GM23338 (cell line): Measurements from ENCODE around the gene STPG4. TPM values are rescaled to one million over a fixed set of nuclear protein-coding genes. Genes with fewer than 3 reads are reported as not detected.

Experiments used
- ATAC-seq: fragments of 200-7000 bp; cut with Tn5 transposase; 3 replicates; pipeline ENCODE4 v1.9.1; 2020
- DNase-seq: peaks from one replicate; pipeline ENCODE4 v3.0.0-alpha.2; 2015; ENCODE audit warnings: low spot score
- H2AFZ ChIP-seq: fragments of 200-600 bp; sonication (generic); 2 replicates; pipeline ENCODE4 v1.8.0; 2016; ENCODE audit warnings: antibody characterized with exemption, mild to moderate bottlenecking, moderate library complexity
- H3F3A ChIP-seq: fragments of 200-600 bp; sonication (generic); replicated peaks from 2 replicates; pipeline ENCODE4 v1.8.0; 2017; ENCODE audit warnings: antibody characterized with exemption, mixed run types, low read depth
- H3K27ac ChIP-seq: fragments of 200-600 bp; sonication (generic); 2 replicates; pipeline ENCODE4 v1.6.1; 2016; ENCODE audit warnings: low read depth
- H3K27me3 ChIP-seq: fragments of 200-600 bp; sonication (generic); 2 replicates; pipeline ENCODE4 v1.8.0; 2016; ENCODE audit warnings: mild to moderate bottlenecking, mixed run types, moderate library complexity; ENCODE audit not compliant: insufficient read depth
- H3K36me3 ChIP-seq: fragments of 200-600 bp; sonication (generic); 2 replicates; pipeline ENCODE4 v1.8.0; 2016; ENCODE audit warnings: mild to moderate bottlenecking; ENCODE audit not compliant: insufficient read depth
- H3K4me1 ChIP-seq: fragments of 200-600 bp; sonication (generic); 2 replicates; pipeline ENCODE4 v1.8.0; 2016; ENCODE audit warnings: mild to moderate bottlenecking, moderate library complexity; ENCODE audit not compliant: insufficient read depth
- H3K4me2 ChIP-seq: fragments of 200-600 bp; sonication (generic); 2 replicates; pipeline ENCODE4 v1.7.1; 2017; ENCODE audit warnings: mixed run types
- H3K4me3 ChIP-seq: fragments of 200-600 bp; sonication (generic); 2 replicates; pipeline ENCODE4 v1.6.1; 2016; ENCODE audit warnings: mixed run types
- H3K79me2 ChIP-seq: fragments of 200-600 bp; sonication (generic); replicated peaks from 2 replicates; pipeline ENCODE4 v1.8.0; 2017; ENCODE audit warnings: mild to moderate bottlenecking; ENCODE audit not compliant: insufficient read depth
- H3K9me2 ChIP-seq: fragments of 200-600 bp; sonication (generic); 2 replicates; pipeline ENCODE4 v1.8.0; 2017; ENCODE audit not compliant: insufficient read depth
- H4K20me1 ChIP-seq: fragments of 200-600 bp; sonication (generic); replicated peaks from 2 replicates; pipeline ENCODE4 v1.8.0; 2017; ENCODE audit warnings: mild to moderate bottlenecking; ENCODE audit not compliant: insufficient read depth
- H3K27ac Mint-ChIP-seq: 2 replicates; pipeline ENCODE4 v1.8.0; 2020; ENCODE audit warnings: inconsistent platforms, mild to moderate bottlenecking, moderate library complexity, mixed read lengths
- H3K27me3 Mint-ChIP-seq: 3 replicates; pipeline ENCODE4 v1.8.0; 2022; ENCODE audit warnings: low read depth, mild to moderate bottlenecking, moderate library complexity, mixed read lengths, inconsistent platforms; ENCODE audit not compliant: insufficient read depth, poor library complexity
- H3K36me3 Mint-ChIP-seq: 3 replicates; pipeline ENCODE4 v1.8.0; 2021; ENCODE audit warnings: low read depth, mild to moderate bottlenecking, inconsistent platforms, moderate library complexity, mixed read lengths
- H3K4me1 Mint-ChIP-seq: 3 replicates; pipeline ENCODE4 v1.8.0; 2020; ENCODE audit warnings: mild to moderate bottlenecking, inconsistent platforms, mixed read lengths
- H3K4me3 Mint-ChIP-seq: 3 replicates; pipeline ENCODE4 v1.8.0; 2021; ENCODE audit warnings: moderate library complexity, mild to moderate bottlenecking, inconsistent platforms, mixed read lengths
- H3K9me3 Mint-ChIP-seq: 3 replicates; pipeline ENCODE4 v1.8.0; 2020; ENCODE audit warnings: moderate library complexity, mild to moderate bottlenecking, inconsistent platforms, mixed read lengths
- CREB1 ChIP-seq: fragments of 250-450 bp; sonication (Bioruptor Pico); IDR thresholded peaks from 2 replicates; pipeline ENCODE4 v1.5.0; 2020; ENCODE audit warnings: low read depth, mild to moderate bottlenecking, moderate library complexity
- EZH2phosphoT487 ChIP-seq: fragments of 200-600 bp; sonication (generic); IDR thresholded peaks from one replicate; pipeline ENCODE4 v1.8.1; 2018; ENCODE audit warnings: antibody characterized with exemption; ENCODE audit not compliant: unreplicated experiment
- JUNB ChIP-seq: IDR thresholded peaks from one replicate; pipeline ENCODE4 v1.6.1; 2016; ENCODE audit warnings: antibody characterized with exemption; ENCODE audit not compliant: unreplicated experiment
- NANOG ChIP-seq: IDR thresholded peaks from 2 replicates; pipeline ENCODE4 v1.6.1; 2016; ENCODE audit warnings: antibody characterized with exemption, borderline replicate concordance
- POLR2AphosphoS5 ChIP-seq: IDR thresholded peaks from 2 replicates; pipeline ENCODE4 v1.6.1; 2016; ENCODE audit warnings: antibody characterized with exemption, low read depth
- STAT1 ChIP-seq: IDR thresholded peaks from one replicate; pipeline ENCODE4 v1.6.1; 2016; ENCODE audit warnings: antibody characterized with exemption; ENCODE audit not compliant: unreplicated experiment
- ZNF331 ChIP-seq: fragments of 250-450 bp; sonication (Bioruptor Pico); IDR thresholded peaks from 2 replicates; pipeline ENCODE4 v1.5.0; 2020; ENCODE audit warnings: low read depth, mild to moderate bottlenecking, moderate library complexity
- polyA plus RNA-seq: library from polyadenylated mRNA; unstranded; fragments of >200 nt; fragmentation: Nextera tagmentation; extraction: Ambion mirVana; gene quantifications from 2 replicates; pipeline ENCODE4 v1.2.1, GENCODE V29; 2016
- total RNA-seq: library from RNA; depleted of rRNA; stranded (reverse); fragments of >200 nt; shearing (Covaris generic); gene quantifications from 2 replicates; pipeline ENCODE4 v1.2.3, GENCODE V29; 2014
- TF ChIP-seq, protein P1 (sequence below): IDR thresholded peaks from 2 replicates; pipeline ENCODE4 v1.6.1; 2016; ENCODE audit warnings: antibody characterized with exemption
- TF ChIP-seq, protein P2 (sequence below): IDR thresholded peaks from one replicate; pipeline ENCODE4 v1.6.1; 2018; ENCODE audit warnings: antibody characterized with exemption; ENCODE audit not compliant: unreplicated experiment
- TF ChIP-seq, protein P3 (sequence below), 2 experiments: fragments of 200-600 bp in 1 of 2; sonication (generic) in 1 of 2; conservative IDR thresholded peaks; 2 replicates each; pipeline versions ENCODE4 v1.5.1 to v1.6.1; 2016 to 2017; ENCODE audit warnings: antibody characterized with exemption in 2 of 2, low read depth in 2 of 2, mild to moderate bottlenecking in 2 of 2, moderate library complexity in 1 of 2

Gene STPG4
- total and polyA plus RNA-seq, 2 experiments from 2014 or later, result 0.28 TPM; not detected in 1

DNA sequence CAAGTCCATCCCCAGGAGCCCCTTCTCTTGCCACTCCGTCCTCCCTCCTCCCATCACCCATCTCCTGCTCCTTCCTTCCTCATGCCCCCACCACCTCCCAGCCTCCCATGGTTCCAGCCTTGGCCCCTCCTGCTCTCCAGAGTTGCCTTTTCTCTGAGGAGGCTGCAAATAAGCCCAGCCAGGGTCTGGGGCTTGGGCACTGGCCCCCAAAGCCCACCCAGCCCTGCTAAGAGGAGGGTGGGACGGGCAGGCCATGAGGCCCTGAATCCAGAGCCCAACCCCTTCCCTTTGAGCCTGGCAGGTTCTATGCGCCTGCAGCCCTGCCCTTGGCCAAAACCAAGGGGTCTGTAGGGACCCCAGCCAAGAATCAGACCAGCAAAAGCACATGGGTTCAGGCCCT is 71.6 kb downstream of the STPG4 start (continued):
- TF ChIP-seq, protein P1, sequence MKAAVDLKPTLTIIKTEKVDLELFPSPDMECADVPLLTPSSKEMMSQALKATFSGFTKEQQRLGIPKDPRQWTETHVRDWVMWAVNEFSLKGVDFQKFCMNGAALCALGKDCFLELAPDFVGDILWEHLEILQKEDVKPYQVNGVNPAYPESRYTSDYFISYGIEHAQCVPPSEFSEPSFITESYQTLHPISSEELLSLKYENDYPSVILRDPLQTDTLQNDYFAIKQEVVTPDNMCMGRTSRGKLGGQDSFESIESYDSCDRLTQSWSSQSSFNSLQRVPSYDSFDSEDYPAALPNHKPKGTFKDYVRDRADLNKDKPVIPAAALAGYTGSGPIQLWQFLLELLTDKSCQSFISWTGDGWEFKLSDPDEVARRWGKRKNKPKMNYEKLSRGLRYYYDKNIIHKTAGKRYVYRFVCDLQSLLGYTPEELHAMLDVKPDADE, result no peak
- TF ChIP-seq NANOG, result no peak
- TF ChIP-seq POLR2AphosphoS5, result no peak
- TF ChIP-seq, protein P2, sequence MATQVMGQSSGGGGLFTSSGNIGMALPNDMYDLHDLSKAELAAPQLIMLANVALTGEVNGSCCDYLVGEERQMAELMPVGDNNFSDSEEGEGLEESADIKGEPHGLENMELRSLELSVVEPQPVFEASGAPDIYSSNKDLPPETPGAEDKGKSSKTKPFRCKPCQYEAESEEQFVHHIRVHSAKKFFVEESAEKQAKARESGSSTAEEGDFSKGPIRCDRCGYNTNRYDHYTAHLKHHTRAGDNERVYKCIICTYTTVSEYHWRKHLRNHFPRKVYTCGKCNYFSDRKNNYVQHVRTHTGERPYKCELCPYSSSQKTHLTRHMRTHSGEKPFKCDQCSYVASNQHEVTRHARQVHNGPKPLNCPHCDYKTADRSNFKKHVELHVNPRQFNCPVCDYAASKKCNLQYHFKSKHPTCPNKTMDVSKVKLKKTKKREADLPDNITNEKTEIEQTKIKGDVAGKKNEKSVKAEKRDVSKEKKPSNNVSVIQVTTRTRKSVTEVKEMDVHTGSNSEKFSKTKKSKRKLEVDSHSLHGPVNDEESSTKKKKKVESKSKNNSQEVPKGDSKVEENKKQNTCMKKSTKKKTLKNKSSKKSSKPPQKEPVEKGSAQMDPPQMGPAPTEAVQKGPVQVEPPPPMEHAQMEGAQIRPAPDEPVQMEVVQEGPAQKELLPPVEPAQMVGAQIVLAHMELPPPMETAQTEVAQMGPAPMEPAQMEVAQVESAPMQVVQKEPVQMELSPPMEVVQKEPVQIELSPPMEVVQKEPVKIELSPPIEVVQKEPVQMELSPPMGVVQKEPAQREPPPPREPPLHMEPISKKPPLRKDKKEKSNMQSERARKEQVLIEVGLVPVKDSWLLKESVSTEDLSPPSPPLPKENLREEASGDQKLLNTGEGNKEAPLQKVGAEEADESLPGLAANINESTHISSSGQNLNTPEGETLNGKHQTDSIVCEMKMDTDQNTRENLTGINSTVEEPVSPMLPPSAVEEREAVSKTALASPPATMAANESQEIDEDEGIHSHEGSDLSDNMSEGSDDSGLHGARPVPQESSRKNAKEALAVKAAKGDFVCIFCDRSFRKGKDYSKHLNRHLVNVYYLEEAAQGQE, result no peak
- TF ChIP-seq JUNB, result no peak
- TF ChIP-seq CREB1 (CRISPR knock-in tag), result no peak
- TF ChIP-seq STAT1, result no peak
- TF ChIP-seq, protein P3, sequence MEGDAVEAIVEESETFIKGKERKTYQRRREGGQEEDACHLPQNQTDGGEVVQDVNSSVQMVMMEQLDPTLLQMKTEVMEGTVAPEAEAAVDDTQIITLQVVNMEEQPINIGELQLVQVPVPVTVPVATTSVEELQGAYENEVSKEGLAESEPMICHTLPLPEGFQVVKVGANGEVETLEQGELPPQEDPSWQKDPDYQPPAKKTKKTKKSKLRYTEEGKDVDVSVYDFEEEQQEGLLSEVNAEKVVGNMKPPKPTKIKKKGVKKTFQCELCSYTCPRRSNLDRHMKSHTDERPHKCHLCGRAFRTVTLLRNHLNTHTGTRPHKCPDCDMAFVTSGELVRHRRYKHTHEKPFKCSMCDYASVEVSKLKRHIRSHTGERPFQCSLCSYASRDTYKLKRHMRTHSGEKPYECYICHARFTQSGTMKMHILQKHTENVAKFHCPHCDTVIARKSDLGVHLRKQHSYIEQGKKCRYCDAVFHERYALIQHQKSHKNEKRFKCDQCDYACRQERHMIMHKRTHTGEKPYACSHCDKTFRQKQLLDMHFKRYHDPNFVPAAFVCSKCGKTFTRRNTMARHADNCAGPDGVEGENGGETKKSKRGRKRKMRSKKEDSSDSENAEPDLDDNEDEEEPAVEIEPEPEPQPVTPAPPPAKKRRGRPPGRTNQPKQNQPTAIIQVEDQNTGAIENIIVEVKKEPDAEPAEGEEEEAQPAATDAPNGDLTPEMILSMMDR (conservative IDR thresholded peaks at IDR 0.05; ENCODE audit: low read depth in 2 of 2), result no peak
- TF ChIP-seq ZNF331 (CRISPR knock-in tag), result no peak
- no peak for TF ChIP-seq EZH2phosphoT487

DNA sequence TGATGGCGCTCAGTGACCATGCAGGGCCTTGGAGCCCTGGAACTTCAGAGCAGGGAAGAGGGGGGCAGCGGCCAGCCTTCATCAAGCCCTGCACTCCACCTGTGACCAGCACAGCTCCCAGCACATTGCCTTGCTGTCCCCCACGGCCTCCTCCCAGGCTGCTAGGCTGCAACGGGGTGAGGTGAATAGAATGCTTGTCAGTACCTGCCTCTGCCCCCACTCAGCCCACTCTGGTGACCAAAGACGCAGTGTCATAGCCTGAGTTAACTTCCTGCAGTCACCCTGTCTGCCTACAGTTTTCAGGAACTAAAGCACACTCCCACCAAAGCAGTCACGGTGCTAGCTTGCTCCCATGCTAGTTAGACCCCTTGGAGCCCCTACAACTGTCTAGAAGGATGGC is 72.1 kb downstream of the STPG4 start:
- peaks cover 27% of the 10 kb centered on the region for H3K4me1 Mint-ChIP-seq
- Histone ChIP-seq H2AFZ (no peak overlapping the region), H4K20me1 (no peaks in the 10 kb centered on the region), H3K79me2 (no peaks in the 10 kb centered on the region), H3K4me1 (no peaks in the 10 kb centered on the region; the same call in 1 of the 2 replicates), H3K4me2 (no peak overlapping the region), H3K36me3 (no peaks in the 10 kb centered on the region), H3K27ac (no peak overlapping the region), H3F3A (no peaks in the 10 kb centered on the region), H3K4me3 (no peak overlapping the region), H3K27me3 (no peaks in the 10 kb centered on the region), H3K9me2 (no peaks in the 10 kb centered on the region)
- H3K27me3 Mint-ChIP-seq, result peaks cover 16% of the 10 kb centered on the region
- H3K9me3 Mint-ChIP-seq, result no peaks in the 10 kb centered on the region; the same call in 2 of the 3 replicates
- DNase-seq (no peak), ATAC-seq (no peak)
- no peak overlapping the region for H3K4me3 Mint-ChIP-seq
- TF ChIP-seq, protein P3 (conservative IDR thresholded peaks at IDR 0.05; ENCODE audit: low read depth in 2 of 2), result 0 out of 4 replicates have a peak, but pooled peaks of 1 of the 2 experiments have one; percentile 2
- no peak for TF ChIP-seq STAT1
- H3K36me3 Mint-ChIP-seq, result peaks cover 2% of the 10 kb centered on the region; the same call in 2 of the 3 replicates
- H3K27ac Mint-ChIP-seq, result no peak overlapping the region; the same call in 1 of the 2 replicates
